Tibial nerve (tissue), 4 donors: ENCODE data around the gene PRKCE. TPM values are rescaled to one million over a fixed set of nuclear protein-coding genes. Genes with fewer than 3 reads are reported as not detected.

Source experiments
- DNase-seq, 2 donors: peaks; one replicate each; pipeline ENCODE4 v3.0.0-alpha.2; 2019; ENCODE audit warnings: low spot score in 2 of 2
- H3K27ac ChIP-seq, 4 donors: fragments of 200-600 bp; sonication (generic) in 3 of 4; one replicate each; pipeline ENCODE4 v1.5.1; 2017 to 2019; ENCODE audit warnings: mild to moderate bottlenecking in 1 of 4
- H3K27me3 ChIP-seq, 2 donors: fragments of 200-600 bp; sonication (generic) in 1 of 2; one replicate each; pipeline versions ENCODE4 v1.5.1 to v1.6.0; 2017 to 2019
- H3K36me3 ChIP-seq, 3 donors: fragments of 200-600 bp; sonication (generic); one replicate each; pipeline ENCODE4 v1.5.1; 2018 to 2019
- H3K4me1 ChIP-seq, 4 donors: fragments of 200-600 bp; sonication (generic) in 3 of 4; one replicate each; pipeline ENCODE4 v1.5.1; 2017 to 2019
- H3K4me3 ChIP-seq, 4 donors: fragments of 200-600 bp; sonication (generic) in 3 of 4; one replicate each; pipeline ENCODE4 v1.5.1; 2017 to 2019; ENCODE audit warnings: mild to moderate bottlenecking in 1 of 4, moderate library complexity in 1 of 4
- H3K9me3 ChIP-seq, 4 donors: fragments of 200-600 bp; sonication (generic) in 3 of 4; one replicate each; pipeline ENCODE4 v1.5.1; 2017 to 2019
- EP300 ChIP-seq, 2 donors: sonication (generic); formaldehyde crosslinking; IDR thresholded peaks; one replicate each; pipeline ENCODE4 v1.6.1; 2017; ENCODE audit warnings: antibody characterized with exemption in 2 of 2, mild to moderate bottlenecking in 1 of 2
- POLR2A ChIP-seq, 2 donors: fragments of 450-650 bp; IDR thresholded peaks; one replicate each; pipeline ENCODE4 v1.6.1; 2017; ENCODE audit warnings: antibody characterized with exemption in 2 of 2, mild to moderate bottlenecking in 2 of 2, moderate library complexity in 2 of 2
- whole genome bisulfite sequencing, 2 donors: methylation state at CpG; one replicate each; pipeline ENCODE4 v1.1.5; 2018; 5-methylcytosine and 5-hydroxymethylcytosine counted together
- total RNA-seq, 4 donors: library from RNA; depleted of rRNA; stranded (reverse); fragments of >200 nt; gene quantifications; one replicate each; pipeline ENCODE4 v1.1.0, GENCODE V29; 2016
- TF ChIP-seq, protein P1 (sequence below), 5 experiments: fragments of 200-600 bp in 3 of 5; fragments of 450-650 bp in 2 of 5; sonication (generic) in 3 of 5; IDR thresholded peaks; one replicate each; pipeline ENCODE4 v1.5.1; 2016 to 2019; ENCODE audit warnings: antibody characterized with exemption in 5 of 5, mild to moderate bottlenecking in 3 of 5, moderate library complexity in 2 of 5

PRKCE gene
- total RNA-seq, 4 donors from 2014 or later, result 14.4 to 22.4 (median 17.9) TPM

DNA sequence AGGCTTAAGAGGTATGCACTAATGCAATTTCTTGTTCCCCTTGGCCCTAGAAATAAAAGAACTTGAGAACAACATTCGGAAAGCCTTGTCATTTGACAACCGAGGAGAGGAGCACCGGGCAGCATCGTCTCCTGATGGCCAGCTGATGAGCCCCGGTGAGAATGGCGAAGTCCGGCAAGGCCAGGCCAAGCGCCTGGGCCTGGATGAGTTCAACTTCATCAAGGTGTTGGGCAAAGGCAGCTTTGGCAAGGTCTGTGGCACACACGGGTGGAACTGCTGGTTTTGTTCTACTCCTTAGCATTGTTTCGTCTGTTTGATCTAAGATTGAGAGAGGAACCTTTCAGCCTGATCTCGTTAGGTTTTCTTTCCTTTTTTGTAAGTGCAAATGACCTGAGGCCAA, 355.9 kb downstream of the PRKCE start:
- WGBS, 2 donors, result 90 to 93% methylated on average over 11 of the region's 11 CpGs
- no peaks in the 10 kb centered on the region for H3K9me3 ChIP-seq
- TF ChIP-seq POLR2A (IDR thresholded peaks at IDR 0.05) (no peak), EP300 (IDR thresholded peaks at IDR 0.05) (no peak)
- TF ChIP-seq, protein P1, sequence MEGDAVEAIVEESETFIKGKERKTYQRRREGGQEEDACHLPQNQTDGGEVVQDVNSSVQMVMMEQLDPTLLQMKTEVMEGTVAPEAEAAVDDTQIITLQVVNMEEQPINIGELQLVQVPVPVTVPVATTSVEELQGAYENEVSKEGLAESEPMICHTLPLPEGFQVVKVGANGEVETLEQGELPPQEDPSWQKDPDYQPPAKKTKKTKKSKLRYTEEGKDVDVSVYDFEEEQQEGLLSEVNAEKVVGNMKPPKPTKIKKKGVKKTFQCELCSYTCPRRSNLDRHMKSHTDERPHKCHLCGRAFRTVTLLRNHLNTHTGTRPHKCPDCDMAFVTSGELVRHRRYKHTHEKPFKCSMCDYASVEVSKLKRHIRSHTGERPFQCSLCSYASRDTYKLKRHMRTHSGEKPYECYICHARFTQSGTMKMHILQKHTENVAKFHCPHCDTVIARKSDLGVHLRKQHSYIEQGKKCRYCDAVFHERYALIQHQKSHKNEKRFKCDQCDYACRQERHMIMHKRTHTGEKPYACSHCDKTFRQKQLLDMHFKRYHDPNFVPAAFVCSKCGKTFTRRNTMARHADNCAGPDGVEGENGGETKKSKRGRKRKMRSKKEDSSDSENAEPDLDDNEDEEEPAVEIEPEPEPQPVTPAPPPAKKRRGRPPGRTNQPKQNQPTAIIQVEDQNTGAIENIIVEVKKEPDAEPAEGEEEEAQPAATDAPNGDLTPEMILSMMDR (IDR thresholded peaks at IDR 0.05), result no peak
- no peak overlapping the region for H3K27ac ChIP-seq
- no peak for DNase-seq
- H3K36me3 ChIP-seq, result peaks cover 0 to 50% (median 0%) of the 10 kb centered on the region in 3 donors
- H3K4me3 ChIP-seq, result no peak overlapping the region
- no peaks in the 10 kb centered on the region for H3K27me3 ChIP-seq
- peaks cover 0 to 6% (median 0%) of the 10 kb centered on the region in 4 donors for H3K4me1 ChIP-seq

DNA sequence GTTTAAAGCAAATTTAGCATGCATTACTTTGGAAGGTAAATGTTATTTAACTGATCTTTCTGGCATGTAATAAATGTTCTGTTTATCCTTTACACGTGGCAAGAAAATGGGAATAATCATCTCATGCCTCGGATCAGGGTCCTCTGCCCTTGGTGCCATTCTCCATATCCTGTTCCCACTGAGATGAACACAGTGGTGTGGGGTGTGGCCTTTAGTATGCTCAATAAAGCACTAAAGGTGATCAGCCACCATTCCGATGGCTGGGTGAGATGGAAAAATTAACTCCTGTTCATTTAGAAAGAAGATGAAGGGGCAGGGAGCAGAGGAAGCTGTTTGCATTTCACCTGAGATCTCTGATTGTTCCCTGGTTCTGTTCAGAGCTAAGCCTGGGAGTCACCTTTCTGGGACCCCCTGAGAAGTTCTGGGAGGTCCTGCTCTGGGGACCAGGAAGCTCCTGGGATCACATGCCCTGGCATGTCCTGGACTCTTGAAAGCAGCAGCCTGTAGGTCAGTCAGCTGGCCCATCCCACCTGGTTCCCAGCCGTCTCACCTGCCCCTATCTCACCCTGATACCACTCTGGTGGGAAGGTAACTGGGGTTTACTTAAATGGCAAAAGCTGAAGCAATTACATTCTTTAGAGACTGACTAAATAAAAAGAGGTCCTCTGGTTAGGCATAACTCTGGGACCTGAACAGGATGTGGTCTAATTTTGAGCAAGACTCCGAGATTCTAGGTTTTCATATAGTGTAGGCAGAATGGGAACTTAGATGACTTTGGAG, 356.8 kb downstream of the PRKCE start:
- no peak overlapping the region for H3K27ac ChIP-seq
- peaks cover 0 to 57% (median 0%) of the 10 kb centered on the region in 3 donors for H3K36me3 ChIP-seq
- no peak for DNase-seq
- WGBS, 2 donors, result 65 to 66% methylated on average over 5 of the region's 5 CpGs
- no peak for TF ChIP-seq POLR2A (IDR thresholded peaks at IDR 0.05)
- H3K9me3 ChIP-seq, result no peaks in the 10 kb centered on the region
- H3K27me3 ChIP-seq, result no peaks in the 10 kb centered on the region
- H3K4me1 ChIP-seq, result peaks cover 0 to 5% (median 0%) of the 10 kb centered on the region in 4 donors
- no peak overlapping the region for H3K4me3 ChIP-seq

DNA sequence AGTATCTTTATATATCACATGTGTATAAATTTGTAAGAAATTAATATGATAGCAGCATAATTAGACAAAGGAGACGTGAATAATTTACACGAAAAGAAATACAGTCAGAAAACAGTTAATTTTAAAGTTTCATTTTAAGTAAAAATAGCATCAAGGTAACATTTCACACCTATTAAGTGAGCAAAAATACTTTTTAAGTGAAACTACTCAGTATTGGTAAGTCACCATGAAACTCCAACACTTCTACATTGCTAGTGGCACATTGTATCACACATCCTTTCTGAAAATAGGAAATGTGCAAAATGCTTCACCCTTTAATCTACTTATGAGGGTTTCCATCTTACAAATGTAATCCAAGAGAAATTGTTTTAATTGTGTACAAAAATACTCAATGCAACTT, 357.8 kb downstream of the PRKCE start:
- H3K36me3 ChIP-seq, result peaks cover 0 to 51% (median 0%) of the 10 kb centered on the region in 3 donors
- H3K4me3 ChIP-seq, result no peak overlapping the region
- no peaks in the 10 kb centered on the region for H3K27me3 ChIP-seq
- peaks cover 0 to 5% (median 0%) of the 10 kb centered on the region in 4 donors for H3K4me1 ChIP-seq
- WGBS, 2 donors, result 90 to 92% methylated on average over 2 of the region's 2 CpGs
- H3K27ac ChIP-seq, result no peak overlapping the region
- no peaks in the 10 kb centered on the region for H3K9me3 ChIP-seq
- DNase-seq, result no peak
- TF ChIP-seq, protein P1 (IDR thresholded peaks at IDR 0.05), result no peak
- TF ChIP-seq POLR2A (IDR thresholded peaks at IDR 0.05) (no peak), EP300 (IDR thresholded peaks at IDR 0.05) (no peak)

DNA sequence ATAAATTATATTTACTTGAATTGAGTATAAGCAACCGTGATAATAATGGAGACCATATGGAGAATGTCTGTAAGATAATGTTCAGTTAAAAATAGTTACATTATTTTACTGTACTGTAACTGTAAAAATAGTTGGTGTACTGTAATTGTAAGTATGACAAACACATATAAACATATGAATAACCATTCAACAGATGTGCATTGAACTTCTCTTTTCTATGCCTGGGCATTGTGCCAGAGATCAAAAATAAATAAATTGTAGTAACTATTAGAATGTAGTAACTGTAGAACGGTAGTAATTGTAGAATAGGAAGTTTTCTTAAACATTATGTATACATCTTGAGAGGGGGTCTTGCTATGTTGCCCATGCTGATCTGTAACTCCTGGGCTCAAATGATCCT, 358.3 kb downstream of the PRKCE start:
- H3K4me1 ChIP-seq, result peaks cover 0 to 8% (median 2%) of the 10 kb centered on the region in 4 donors
- no peak overlapping the region for H3K4me3 ChIP-seq
- 32 to 38% methylated on average over 2 of the region's 2 CpGs for WGBS, 2 donors
- no peak overlapping the region for H3K27ac ChIP-seq
- TF ChIP-seq EP300 (IDR thresholded peaks at IDR 0.05) (no peak), POLR2A (IDR thresholded peaks at IDR 0.05) (no peak)
- TF ChIP-seq, protein P1 (IDR thresholded peaks at IDR 0.05), result no peak
- peaks cover 0 to 47% (median 0%) of the 10 kb centered on the region in 3 donors for H3K36me3 ChIP-seq
- no peaks in the 10 kb centered on the region for H3K9me3 ChIP-seq
- no peak for DNase-seq
- H3K27me3 ChIP-seq, result no peaks in the 10 kb centered on the region

DNA sequence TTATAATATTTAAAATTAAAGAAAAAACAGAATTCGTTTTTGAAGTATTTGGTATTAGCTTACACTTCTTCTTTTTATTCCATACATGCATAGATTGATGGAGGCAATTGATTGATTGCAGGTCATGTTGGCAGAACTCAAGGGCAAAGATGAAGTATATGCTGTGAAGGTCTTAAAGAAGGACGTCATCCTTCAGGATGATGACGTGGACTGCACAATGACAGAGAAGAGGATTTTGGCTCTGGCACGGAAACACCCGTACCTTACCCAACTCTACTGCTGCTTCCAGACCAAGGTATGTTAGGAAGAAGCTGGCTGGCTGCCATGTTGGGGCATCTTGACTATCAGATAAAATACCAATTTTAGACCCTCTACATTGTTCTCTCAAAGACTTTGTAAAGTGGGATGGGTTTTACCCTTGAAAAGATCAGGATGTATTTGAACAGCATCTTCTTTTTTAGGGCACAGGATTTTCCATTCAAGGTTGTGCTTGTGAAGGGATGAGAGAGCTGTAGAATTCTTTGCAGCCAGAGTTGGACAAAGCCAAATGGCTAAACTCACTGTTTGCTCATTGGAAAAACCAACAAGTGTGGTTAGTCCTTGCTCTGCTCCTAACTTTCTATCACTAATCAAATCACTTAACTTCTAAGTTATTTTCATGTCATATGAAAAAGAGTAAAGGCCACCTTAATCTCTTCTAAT, 358.9 kb downstream of the PRKCE start:
- no peak for DNase-seq
- TF ChIP-seq, protein P1 (IDR thresholded peaks at IDR 0.05), result no peak
- TF ChIP-seq POLR2A (IDR thresholded peaks at IDR 0.05) (no peak), EP300 (IDR thresholded peaks at IDR 0.05) (no peak)

More for the DNA sequence above, 358.9 kb downstream of the PRKCE start:
- Histone ChIP-seq H3K4me1 (peaks cover 0 to 14% (median 4%) of the 10 kb centered on the region in 4 donors), H3K27ac (no peak overlapping the region), H3K4me3 (no peak overlapping the region), H3K27me3 (no peaks in the 10 kb centered on the region), H3K36me3 (peaks cover 0 to 41% (median 0%) of the 10 kb centered on the region in 3 donors), H3K9me3 (no peaks in the 10 kb centered on the region)
- WGBS, 2 donors, result 81 to 88% methylated on average over 5 of the region's 5 CpGs
